Measurements from ENCODE around the gene TAPBP. TPM values are rescaled to one million over a fixed set of nuclear protein-coding genes. Genes with fewer than 3 reads are reported as not detected.
A peak's percentile ranks its signal among the peaks of the same experiment; 100 is the strongest.

The TAPBP gene
- total RNA-seq, 1 donor from 2014 or later = 117 TPM

DNA sequence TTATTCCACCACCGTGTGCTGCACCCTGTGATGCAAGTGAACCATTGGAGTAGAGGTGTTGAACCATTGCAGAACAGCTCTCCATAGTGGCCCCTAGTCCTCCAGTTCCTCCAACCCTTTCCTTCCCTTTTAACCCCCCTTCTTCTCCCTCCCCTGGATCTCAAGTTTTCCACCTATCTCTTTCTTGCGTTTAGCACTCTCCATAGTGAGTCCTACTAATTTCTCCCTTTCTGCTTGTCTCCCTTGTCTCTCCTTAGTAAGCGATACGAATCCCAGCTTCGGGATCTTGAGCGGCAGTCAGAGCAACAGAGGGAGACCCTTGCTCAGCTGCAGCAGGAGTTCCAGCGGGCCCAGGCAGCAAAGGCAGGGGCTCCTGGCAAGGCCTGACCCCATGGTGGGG lies 23.4 kb downstream of the TAPBP start:
- DNase-seq (ENCODE audit: extremely low spot score, unreplicated experiment) = no peak
- Mint-ChIP-seq H3K4me1 (ENCODE audit: unreplicated experiment) (peaks cover 32% of the 10 kb centered on the region), H3K27me3 (ENCODE audit: unreplicated experiment) (no peaks in the 10 kb centered on the region), H3K27ac (ENCODE audit: unreplicated experiment) (peak overlapping the region; percentile 89), H3K4me3 (ENCODE audit: unreplicated experiment) (peak overlapping the region; percentile 98), H3K9me3 (ENCODE audit: unreplicated experiment) (no peaks in the 10 kb centered on the region), H3K36me3 (ENCODE audit: unreplicated experiment) (peaks cover 20% of the 10 kb centered on the region)
- TF ChIP-seq, protein P1, sequence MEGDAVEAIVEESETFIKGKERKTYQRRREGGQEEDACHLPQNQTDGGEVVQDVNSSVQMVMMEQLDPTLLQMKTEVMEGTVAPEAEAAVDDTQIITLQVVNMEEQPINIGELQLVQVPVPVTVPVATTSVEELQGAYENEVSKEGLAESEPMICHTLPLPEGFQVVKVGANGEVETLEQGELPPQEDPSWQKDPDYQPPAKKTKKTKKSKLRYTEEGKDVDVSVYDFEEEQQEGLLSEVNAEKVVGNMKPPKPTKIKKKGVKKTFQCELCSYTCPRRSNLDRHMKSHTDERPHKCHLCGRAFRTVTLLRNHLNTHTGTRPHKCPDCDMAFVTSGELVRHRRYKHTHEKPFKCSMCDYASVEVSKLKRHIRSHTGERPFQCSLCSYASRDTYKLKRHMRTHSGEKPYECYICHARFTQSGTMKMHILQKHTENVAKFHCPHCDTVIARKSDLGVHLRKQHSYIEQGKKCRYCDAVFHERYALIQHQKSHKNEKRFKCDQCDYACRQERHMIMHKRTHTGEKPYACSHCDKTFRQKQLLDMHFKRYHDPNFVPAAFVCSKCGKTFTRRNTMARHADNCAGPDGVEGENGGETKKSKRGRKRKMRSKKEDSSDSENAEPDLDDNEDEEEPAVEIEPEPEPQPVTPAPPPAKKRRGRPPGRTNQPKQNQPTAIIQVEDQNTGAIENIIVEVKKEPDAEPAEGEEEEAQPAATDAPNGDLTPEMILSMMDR (IDR thresholded peaks at IDR 0.05) = no peak

DNA sequence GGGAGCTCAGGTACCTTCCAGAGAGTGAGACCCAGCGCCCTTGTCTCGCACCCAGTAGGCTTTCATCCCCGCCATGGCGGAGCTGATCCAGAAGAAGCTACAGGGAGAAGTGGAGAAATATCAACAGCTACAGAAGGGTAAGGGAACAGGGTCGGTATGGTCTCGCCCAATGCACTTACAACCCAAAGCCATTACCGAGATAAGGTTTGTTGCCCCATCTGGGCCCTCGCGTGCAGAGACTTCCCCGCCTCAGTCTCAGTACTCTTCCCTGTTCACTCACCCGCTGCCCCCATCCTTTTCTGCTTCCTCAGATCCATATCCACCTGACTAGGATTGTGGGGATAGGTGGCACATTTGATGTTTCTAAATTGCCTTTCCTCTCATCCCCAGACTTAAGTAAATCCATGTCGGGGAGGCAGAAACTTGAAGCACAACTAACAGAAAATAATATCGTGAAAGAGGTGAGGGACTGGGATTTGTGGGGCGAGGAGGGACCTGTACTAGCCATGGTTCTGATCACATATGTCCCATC lies 24.0 kb downstream of the TAPBP start:
- peak overlapping the region; percentile 89 for H3K27ac Mint-ChIP-seq (ENCODE audit: unreplicated experiment)
- no peaks in the 10 kb centered on the region for H3K9me3 Mint-ChIP-seq (ENCODE audit: unreplicated experiment)
- peaks cover 32% of the 10 kb centered on the region for H3K4me1 Mint-ChIP-seq (ENCODE audit: unreplicated experiment)
- peaks cover 20% of the 10 kb centered on the region for H3K36me3 Mint-ChIP-seq (ENCODE audit: unreplicated experiment)
- peak overlapping the region; percentile 98 for H3K4me3 Mint-ChIP-seq (ENCODE audit: unreplicated experiment)
- DNase-seq (ENCODE audit: extremely low spot score, unreplicated experiment) = no peak
- TF ChIP-seq, protein P1 (IDR thresholded peaks at IDR 0.05) = no peak
- no peaks in the 10 kb centered on the region for H3K27me3 Mint-ChIP-seq (ENCODE audit: unreplicated experiment)

DNA sequence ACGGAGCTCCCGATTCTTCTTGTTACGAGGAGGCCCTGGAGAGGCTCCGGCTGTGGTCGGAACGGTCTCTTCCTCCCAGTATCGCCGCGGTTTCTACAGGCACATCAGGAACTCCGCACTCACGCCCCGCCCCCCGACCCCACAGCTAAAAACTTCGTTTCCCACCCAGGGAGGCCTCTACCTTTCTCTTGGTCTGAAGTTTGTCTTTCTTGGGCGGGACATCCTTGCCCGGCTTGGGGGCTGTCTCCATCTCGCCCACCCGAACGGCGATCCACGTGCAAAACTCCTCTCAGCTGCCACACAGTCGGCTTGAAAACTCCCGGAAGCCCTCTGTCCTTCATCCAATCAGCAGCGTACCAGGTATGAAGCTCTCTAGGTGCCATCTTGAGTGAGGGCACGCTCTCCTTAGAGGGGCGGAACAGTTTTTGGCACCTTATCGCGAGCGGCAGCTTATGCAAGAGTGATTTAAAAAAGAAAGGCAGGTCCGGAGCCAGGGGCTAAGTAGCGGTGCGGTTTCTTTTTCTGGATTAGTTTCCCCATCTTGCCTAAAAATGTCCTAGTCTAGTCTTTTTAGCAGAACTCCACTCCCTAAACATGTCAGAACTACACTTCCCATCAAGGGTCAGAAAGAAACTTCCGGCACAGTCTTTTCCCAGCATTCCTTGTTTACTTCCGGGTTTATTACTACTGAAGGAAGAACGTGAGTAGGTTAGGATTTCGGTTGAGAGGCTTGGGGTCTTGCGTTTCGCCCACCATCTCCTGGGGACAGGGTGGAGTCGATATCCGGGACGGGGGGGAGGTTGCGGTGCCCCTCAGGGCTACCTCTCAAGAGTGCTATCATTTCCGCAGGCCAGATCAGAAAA lies 24.7 kb downstream of the TAPBP start, which contains the start of the genes PFDN6 and WDR46:
Gene PFDN6, plus strand, starts transcription at position 681 of the 863 bp plus-strand sequence. CDS start 256 bp downstream, outside the sequence.
Gene WDR46, minus strand, starts transcription at position 319 of the 863 bp plus-strand sequence. Its CDS starts 69 bp downstream, at position 250.
- peak within 1 kb of the TSS; percentile 98 for H3K4me3 Mint-ChIP-seq (ENCODE audit: unreplicated experiment)
- H3K9me3 Mint-ChIP-seq (ENCODE audit: unreplicated experiment) = no peaks in the 10 kb centered on the region
- TF ChIP-seq, protein P1 (IDR thresholded peaks at IDR 0.05) = no peak
- peaks cover 32% of the 10 kb centered on the region for H3K4me1 Mint-ChIP-seq (ENCODE audit: unreplicated experiment)
- peaks cover 20% of the 10 kb centered on the region for H3K36me3 Mint-ChIP-seq (ENCODE audit: unreplicated experiment)
- DNase-seq (ENCODE audit: extremely low spot score, unreplicated experiment) = no peak
- peak within 1 kb of the TSS; percentile 89 for H3K27ac Mint-ChIP-seq (ENCODE audit: unreplicated experiment)
- H3K27me3 Mint-ChIP-seq (ENCODE audit: unreplicated experiment) = no peaks in the 10 kb centered on the region

DNA sequence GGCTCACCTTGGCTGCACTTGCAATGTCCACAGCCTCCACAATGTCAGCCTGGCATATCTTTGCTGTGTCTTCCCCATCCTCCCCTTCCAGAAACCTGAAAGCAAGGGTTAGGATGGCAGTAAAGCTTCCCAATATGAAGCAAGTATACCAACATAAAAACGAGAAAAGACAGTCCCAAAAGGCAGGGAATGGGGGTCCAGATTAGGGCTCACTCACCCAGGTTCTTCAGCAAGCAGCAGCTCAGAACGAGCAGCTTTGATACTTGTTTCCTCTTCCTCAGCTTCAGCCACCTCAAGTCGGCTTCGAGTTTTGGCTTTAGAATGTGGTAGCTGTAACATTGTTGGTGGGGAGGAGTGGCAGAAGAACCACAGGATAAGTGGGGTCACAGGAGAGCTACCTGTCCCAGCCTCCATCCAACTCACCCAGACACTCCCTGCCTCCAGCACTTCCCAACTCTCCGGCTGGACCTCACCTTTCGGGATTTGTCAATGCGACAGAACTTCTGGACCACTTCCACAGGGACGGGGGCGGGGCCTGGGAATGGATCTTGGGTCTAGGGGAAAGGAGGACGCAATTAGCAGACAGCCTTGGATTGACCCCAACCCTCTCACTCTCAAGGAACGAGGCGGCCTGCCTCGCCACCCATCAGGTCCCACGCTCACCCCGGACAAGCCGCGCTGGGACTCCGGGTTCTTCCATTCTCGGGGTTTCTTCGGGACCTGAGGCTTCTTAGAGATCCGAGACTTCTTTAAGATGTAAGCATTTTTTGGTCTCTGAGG lies 25.5 kb downstream of the TAPBP start:
- Mint-ChIP-seq H3K36me3 (ENCODE audit: unreplicated experiment) (peaks cover 16% of the 10 kb centered on the region), H3K27ac (ENCODE audit: unreplicated experiment) (peak overlapping the region; percentile 89), H3K27me3 (ENCODE audit: unreplicated experiment) (no peaks in the 10 kb centered on the region), H3K4me1 (ENCODE audit: unreplicated experiment) (peaks cover 32% of the 10 kb centered on the region), H3K4me3 (ENCODE audit: unreplicated experiment) (peak overlapping the region; percentile 98), H3K9me3 (ENCODE audit: unreplicated experiment) (no peaks in the 10 kb centered on the region)
- TF ChIP-seq, protein P1 (IDR thresholded peaks at IDR 0.05) = no peak
- DNase-seq (ENCODE audit: extremely low spot score, unreplicated experiment) = no peak
